Measurements from ENCODE around the gene DNAH6.
A peak's percentile ranks its signal among the peaks of the same experiment; 100 is the strongest.

DNA sequence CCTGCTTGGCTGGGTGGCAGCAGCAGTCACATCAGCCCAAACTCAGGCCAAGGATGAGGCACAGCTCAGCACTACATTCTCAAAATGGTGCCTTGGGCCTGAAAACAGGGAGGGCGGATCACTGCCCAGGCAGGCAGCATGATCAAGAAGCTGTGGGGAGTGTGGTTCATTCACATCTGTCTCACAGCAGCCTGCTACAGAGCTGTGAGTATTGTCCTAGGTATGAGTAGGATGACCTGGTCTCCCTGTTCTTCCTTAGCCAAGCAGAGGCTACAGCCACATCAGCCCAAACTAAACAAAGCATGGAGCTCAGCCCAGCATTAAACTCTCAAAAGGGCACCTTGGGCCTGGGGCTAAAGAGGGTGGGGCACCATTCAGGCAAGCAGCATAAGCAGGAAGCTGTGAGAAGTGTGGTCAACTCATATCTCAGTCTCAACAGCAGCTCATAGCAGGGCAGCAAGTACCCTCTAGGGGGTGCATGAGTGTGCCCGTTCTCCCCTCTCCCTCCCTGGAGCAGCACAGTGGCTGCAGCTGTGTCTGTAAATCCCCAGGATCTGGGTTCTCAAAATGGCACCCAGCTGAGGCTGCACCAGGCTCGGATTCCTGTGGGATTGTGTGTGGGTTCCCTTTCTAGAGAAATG is 225.0 kb downstream of the DNAH6 start:
- TF ChIP-seq HHEX (CRISPR knock-in tag; IDR thresholded peaks at IDR 0.05) (no peak), POLR2AphosphoS5 (IDR thresholded peaks at IDR 0.05; ENCODE audit: low read depth, low read length) (no peak), MEIS1 (CRISPR knock-in tag; IDR thresholded peaks at IDR 0.05; ENCODE audit: borderline replicate concordance) (no peak), RAD21 (CRISPR knock-in tag; IDR thresholded peaks at IDR 0.05) (0 out of 2 replicates have a peak, but pooled peaks have one; percentile 39), EZH2 (conservative IDR thresholded peaks at IDR 0.05; ENCODE audit: low read depth, low read length) (no peak), CBFB (CRISPR knock-in tag; IDR thresholded peaks at IDR 0.05) (no peak), KDM5B (CRISPR knock-in tag; IDR thresholded peaks at IDR 0.05; ENCODE audit: borderline replicate concordance) (no peak)
